GM19239 (cell line): ENCODE data around the gene VN1R5.

ENCODE experiments used
- DNase-seq: peaks from one replicate; pipeline ENCODE4 v3.0.0; 2011; ENCODE audit warnings: low spot score; ENCODE audit not compliant: insufficient read length
- FAIRE-seq: peaks from 2 replicates; lab custom pipeline; 2011; peaks lifted over from hg19 to GRCh38; lab: Jason Lieb, UNC

VN1R5 gene

GRCh38 chr1:247298701-247299100 is 42.8 kb downstream of the VN1R5 start:
- FAIRE-seq: no peak
- no peak for DNase-seq

GRCh38 chr1:247299723-247300381 is 44.0 kb downstream of the VN1R5 start:
- DNase-seq: no peak
- FAIRE-seq: no peak

GRCh38 chr1:247300491-247301175 is 44.8 kb downstream of the VN1R5 start:
- no peak for DNase-seq
- FAIRE-seq: no peak

GRCh38 chr1:247301176-247301540 is 45.3 kb downstream of the VN1R5 start:
- no peak for DNase-seq
- FAIRE-seq: no peak

GRCh38 chr1:247303216-247303615 is 47.3 kb downstream of the VN1R5 start:
- no peak for DNase-seq
- FAIRE-seq: no peak

GRCh38 chr1:247304031-247304430 is 48.2 kb downstream of the VN1R5 start:
- DNase-seq (no peak), FAIRE-seq (no peak)
